NCI-H1417 (cell line): ENCODE measurements around the gene MARVELD1.

Experiments used
- DNase-seq, 3 experiments: peaks; one replicate each; lab custom pipeline; 2025; lab: John Stamatoyannopoulos, UW

The MARVELD1 gene

DNA sequence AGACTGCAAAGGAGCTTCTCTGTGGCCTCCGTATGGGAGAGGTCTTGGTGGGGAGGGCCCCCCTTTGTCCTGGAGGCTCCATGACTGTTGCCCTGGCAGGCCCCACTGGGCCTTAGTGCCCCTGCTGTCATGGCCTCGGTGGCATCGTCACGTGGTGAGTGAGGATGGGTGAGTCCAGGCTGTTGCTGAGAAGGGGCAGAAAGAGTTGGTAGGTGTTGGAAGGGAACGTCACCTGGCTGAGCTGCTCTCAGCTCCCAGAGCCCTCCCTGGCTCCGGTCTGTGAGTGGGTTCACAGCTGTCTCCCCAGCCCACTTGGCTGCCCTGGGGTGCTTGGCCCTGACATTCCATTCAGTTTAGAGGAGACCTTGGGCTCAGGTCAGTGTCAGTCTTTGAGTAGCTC lies 42.2 kb downstream of the MARVELD1 start:
- DNase-seq, result no peak

DNA sequence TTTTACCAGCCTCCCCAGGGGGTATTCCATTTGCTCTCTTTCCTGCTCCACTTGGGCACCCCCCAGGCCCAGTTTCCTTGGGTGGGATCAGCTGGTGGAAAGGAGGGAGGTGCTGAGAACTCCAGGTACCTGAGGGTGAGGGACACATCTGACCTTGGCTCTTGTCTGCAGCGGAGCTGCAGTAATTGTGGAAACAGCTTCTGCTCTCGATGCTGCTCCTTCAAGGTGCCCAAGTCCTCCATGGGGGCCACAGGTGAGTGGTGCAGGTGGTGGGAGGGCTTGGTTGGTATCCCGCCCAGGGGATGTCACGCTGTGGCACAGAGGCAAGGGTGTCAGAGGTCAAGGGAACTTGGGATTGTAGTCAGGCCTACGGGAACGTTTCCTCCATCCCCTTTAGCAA lies 43.9 kb downstream of the MARVELD1 start:
- DNase-seq, result no peak

DNA sequence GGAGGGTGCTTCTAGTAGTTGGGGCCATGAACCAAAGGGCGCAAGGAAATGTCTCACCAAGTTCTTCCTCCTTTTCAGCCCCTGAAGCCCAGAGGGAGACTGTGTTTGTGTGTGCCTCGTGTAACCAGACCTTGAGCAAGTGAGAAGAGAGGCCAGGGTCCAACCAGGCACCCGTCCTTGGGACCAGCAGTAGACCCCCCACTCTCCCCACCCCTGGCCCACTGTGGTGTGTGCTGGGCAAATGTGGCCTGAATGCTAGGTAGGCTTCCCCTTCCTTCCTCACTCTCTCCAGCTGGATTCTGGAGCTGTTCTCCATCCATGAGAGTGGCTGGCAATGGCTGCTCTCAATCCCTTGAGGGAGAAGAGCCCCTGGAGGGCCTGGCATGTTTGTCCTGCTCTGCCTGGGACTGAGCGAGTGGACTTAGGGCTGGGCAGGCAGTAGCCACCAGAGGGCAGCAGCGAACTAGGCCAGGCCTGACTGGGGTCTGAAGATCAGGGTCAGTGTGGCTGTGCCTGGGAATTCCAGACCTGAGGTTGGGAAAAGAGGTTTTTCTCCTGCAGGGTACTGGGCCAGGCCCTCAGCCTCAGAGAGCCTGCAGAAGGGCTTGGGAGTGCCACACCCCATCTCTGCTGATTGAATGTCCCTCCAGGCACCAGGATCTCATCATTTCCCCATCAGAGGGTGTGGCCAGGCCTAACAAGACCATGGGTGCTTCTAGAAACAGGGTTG lies 45.8 kb downstream of the MARVELD1 start:
- peak; percentile 27 to 70 (median 46) for DNase-seq

DNA sequence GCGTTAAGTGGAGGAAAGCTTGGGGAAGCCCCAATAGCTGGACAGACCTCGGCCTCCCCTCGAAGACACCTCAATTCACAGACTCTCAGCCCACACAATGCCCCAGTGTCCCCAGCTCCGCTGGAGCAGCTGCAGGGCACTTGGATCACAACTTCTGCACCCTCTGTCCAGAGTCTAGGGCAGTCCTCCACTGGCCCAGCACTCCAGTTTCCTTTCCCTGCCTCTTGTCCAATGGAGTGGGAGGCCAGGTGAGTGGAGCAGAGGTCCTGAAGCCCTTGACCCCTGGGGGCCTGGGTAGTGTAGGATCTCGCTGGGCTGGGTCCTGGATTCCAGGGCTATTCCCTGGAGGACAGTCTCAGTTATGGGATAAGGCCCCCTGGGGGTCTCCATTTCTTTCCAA lies 46.4 kb downstream of the MARVELD1 start:
- no peak for DNase-seq

DNA sequence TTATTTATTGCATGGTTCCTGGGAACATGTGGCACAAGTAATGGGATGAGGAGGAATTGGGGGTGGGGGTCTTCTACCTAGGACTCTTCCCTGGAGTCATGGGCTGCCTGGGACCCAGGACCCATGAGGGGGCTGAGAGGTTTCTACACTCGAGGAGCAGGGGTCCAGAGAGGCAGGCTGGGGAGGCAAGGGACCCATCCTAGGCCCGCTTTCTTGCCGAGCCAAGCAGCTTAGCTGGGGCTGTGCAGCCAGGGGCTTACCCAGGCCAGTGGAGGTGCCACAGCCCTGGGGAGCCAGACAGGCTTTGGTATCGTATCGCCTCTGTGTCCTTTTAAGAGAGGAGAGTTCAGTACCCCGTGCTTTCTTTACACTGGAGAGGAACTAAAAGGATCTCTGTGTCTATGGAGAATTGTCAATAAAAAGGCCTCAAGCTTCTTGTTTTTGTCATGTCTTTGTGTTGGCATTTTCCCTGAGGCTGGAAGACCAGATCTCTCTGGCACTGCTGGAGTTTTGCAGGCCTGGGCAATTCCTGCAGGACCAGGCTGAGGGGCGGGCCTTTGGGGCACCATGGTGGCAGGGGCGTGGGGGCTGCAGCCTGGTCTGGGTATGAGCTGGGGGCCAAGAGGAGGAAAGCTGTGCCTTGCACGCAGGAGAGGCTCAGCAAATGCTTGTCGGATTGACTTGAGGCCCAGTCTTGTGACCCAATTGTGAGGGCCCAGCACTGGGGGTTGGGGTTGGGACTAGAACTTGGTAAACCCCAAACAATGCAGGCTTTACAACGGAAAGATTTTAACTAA lies 47.1 kb downstream of the MARVELD1 start:
- DNase-seq, result no peak

DNA sequence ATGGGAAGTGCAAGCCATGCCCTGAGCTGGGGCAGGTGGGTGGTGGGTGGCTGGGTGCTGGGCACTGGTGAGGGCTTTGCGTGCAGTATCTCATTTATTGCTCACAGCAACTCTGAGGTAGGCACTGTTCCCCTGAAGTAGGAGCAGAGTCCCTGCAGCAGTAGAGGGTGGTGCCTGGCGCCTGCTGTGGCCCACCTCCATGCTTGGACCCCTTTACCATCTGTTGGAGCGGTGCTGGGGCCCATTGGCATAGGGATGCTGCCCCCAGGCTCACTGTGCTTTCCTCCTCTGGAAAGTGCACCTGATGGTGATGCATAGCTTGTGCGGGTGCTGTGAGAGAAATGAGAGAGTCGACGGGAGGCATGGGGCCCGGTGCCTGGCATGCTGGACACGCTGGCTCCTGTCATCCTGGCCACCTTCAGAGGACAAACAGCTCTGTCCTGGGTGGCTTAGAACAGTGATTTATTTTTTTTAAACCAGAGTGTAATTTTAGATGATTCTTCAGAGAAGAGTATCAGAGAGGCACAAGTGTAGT lies 47.9 kb downstream of the MARVELD1 start:
- DNase-seq, result no peak

DNA sequence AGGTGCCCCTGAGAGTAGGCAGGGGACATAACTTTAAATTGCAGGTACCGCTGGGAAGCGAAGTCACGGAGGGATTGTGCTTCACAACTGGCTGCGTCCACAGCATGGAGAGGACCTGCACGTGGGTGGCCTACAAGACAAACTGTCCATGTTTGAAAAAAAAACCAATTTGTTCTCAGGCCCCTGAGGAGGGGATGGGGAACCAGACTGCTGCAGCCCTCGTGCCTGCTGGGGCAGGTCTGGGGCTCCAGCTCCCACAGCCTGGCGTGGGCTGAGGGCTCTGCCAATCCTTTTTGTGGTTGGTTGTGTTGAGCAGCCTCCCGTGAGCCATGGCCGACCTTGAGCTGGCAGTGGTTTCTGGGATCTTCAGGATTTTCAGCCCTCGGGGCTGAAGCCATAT lies 48.5 kb downstream of the MARVELD1 start:
- no peak for DNase-seq

DNA sequence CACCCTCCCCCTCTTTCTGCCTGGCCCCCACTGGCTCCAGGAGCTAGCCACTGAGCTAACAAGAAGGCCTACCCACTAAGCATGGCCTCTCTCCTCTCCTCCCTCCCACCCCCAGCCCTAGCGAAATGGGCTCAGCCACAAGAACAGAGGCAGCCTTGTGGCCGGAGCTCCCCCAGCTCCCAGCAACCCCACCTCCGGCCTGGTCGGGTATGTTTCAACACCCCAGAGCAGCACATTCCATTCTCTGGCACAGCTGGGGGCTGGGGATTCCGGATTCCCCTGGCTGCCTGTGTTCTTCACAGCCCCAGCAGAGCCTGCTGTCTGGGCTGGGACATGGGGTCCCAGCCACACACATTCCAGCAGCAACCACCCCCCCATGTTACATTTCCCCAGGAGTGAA lies 49.3 kb downstream of the MARVELD1 start:
- no peak for DNase-seq

DNA sequence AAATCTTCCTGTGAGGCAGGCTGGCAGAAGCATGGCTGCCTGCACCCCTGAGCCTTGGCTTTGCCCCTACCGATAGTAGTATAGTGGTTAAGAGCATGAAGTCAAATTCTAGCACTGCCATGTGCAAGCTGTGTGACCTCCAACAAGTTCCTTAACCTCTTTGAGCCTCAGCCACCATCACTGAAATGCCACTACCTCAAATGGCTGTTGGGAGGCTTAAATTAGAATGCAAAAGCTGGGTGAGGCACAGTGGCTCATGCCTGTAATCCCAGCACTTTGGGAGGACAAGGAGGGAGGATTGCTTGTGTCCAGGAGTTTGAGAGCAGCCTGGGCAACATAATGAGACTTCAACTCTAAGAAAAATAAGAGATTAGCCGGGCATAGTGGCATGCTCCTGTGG lies 49.9 kb downstream of the MARVELD1 start:
- no peak for DNase-seq

DNA sequence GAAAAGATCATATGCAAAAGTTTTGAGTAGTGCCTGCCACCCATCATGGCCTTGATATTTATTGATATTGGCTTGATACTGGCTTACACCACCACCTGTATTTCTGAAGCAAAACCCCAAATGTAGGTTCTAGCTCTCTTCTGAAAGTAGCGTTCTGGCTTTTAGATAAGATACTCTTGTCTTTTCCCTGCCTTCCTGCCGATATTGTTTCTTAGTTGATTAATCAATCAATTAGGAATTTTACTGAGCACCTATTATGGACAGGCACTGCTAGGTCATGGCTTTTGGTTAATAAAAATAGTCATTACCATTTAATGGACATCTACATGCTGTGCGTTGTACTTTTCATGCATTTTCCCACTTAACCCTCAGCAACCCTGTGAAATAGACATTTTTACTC lies 50.4 kb downstream of the MARVELD1 start:
- no peak for DNase-seq

DNA sequence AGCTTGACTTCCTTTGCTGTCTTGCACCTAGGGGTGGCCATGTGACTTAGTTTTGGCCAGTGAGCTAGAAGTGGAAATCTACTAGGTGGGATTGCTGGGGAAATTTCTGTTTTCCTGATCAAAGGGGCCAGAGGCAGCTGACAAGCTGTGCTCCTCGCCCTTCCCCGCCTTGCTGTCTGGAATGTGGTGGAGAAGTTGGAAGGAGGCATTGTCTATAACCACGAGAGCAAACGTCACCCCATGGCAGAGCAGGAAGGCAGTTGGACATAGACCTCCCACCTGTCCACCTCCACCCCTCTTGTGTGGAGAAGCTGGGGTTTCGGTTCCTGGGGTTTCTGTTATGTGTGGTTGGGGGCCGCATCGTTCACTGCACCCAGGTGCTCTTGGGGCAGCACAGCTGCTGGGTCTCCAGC lies 51.0 kb downstream of the MARVELD1 start:
- no peak for DNase-seq

DNA sequence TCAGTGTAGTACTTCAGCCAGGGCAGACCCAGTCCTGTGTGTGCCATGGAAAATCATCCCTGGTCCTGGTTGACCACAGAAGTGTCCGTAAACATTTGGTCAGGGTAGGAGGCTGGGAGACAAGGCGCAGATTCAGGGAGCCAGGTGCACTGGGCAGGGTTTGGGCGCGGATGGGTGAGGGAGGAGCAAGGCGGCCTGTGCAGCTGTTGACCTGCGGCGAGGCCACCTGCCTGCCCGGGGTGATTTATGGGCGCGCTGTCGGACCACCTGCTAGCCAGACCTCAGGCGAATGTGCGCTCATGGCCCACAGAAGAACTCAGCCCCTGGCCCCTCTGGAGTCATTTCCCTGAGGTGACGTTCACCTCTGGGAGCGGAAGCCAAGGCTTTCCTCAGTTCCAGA lies 51.7 kb downstream of the MARVELD1 start:
- peak in 2 of 3 experiments; percentile 68 to 88 for DNase-seq

DNA sequence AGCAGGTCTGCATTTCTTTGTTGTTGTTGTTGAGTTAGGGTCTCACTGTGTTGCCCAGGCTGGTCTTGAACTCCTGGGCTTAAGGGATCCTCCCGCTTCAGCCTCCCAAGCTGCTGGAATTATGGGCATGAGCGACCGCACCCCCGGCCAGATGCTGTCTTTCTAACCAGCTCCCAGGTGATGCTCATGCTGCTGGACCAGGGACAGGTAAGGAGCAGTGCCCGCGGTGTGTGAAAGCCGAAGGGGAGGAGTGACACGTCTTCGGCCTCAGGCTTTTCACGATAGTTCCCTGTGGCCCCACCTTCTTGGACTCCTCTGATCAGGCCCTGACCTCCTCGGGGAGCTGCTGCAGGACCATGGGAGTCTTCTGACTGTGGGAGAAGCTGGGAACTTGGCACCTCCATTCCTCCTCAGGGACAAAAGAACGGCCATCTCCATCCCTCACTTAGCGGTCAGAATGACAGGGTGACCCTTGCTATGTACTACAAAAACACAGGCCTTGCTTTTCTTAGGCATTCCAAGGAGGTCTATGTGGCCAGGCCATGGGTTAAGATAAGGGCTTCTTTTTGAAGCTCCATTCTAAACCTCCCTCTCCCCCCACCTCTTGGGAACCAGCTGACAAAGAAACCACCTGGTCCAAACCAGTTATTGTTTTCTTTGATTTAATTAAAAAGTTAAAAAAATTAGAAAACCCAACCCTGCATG lies 52.7 kb downstream of the MARVELD1 start:
- no peak for DNase-seq

DNA sequence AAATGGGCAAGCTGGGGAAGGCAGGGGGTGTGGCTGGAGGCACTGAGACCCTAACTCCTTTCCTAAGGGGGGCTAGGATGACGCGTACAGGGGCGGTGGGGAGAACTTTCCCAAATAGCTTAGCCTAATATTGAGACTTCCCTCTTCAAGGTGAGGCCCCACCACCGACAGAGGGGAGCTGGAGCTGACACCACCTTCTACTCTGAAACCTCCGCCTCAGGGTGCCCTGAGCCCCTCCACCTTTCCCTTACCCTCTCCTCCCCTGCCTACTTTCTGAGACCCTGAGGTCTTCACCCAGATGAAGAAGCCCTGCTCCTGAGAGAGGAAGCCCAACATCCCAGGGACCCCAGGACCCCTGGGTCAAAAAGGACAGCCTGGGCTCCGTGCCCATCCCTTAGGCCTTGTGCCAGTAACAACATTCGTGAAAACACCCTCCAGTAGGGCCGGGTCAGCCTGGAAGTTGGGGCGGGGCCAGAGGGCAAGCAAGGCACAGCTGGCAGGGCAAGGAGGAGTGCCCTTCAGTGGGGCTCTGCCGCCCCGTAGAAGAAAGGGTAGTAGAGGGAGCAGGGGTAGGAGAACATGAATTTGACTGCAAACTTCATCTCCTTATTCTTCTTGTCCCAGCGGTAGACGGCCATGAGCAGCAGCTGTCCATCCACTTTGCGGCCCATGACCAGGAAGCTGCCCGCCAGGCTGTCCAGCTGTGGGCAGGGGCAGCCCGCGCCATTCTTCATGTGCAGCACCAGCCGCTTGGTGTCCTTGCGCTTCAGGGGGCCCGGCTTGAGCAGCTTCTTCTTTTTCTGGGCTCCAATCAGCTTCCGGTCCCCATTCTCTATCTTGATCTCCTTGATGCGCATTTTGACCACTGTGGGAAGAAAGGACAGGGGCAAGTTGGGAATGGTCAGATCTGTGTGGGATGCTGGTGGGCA lies 53.7 kb downstream of the MARVELD1 start:
- no peak for DNase-seq
